ENCODE results near the gene SLC44A4.
"Not testable (repeated sequence)": the region's sequence is repeated elsewhere in the genome, so short reads cannot be mapped to it uniquely, and the experiment has no call there.

The SLC44A4 gene

GRCh38 chr6:31915756-31916155, 37.0 kb upstream of the SLC44A4 start:
- H3K4ac ChIP-seq (ENCODE audit: low read depth in 1 of 2, low read length in 2 of 2): no peak overlapping the region
- 84% methylated on average over 6 of the region's 6 CpGs for WGBS
- no peaks in the 10 kb centered on the region for H3K27me3 ChIP-seq (ENCODE audit: control insufficient read depth in 1 of 2, insufficient read depth in 1 of 2, low read length in 2 of 2)
- no peak overlapping the region for H3K14ac ChIP-seq (ENCODE audit: low read length in 2 of 2)
- H3K4me1 ChIP-seq (ENCODE audit: control insufficient read depth, insufficient read depth, low read depth, low read length): peaks cover 2% of the 10 kb centered on the region
- H2AK5ac ChIP-seq (ENCODE audit: low read length, severe bottlenecking): no peak overlapping the region
- no peaks in the 10 kb centered on the region for H3K9me3 ChIP-seq (ENCODE audit: control insufficient read depth, low read length)
- no peak overlapping the region for H3K9ac ChIP-seq (ENCODE audit: low read length)
- no peaks in the 10 kb centered on the region for H3K79me1 ChIP-seq (replicated peaks; ENCODE audit: low read length, poor library complexity, severe bottlenecking)
- no peak overlapping the region for H4K8ac ChIP-seq (ENCODE audit: low read length)
- no peak overlapping the region for H2BK15ac ChIP-seq (ENCODE audit: low read depth, poor library complexity, severe bottlenecking)
- H2BK5ac ChIP-seq (ENCODE audit: low read depth, low read length, poor library complexity, severe bottlenecking): no peak overlapping the region
- no peak for DNase-seq
- H3K23ac ChIP-seq (ENCODE audit: low read length in 2 of 2): no peak overlapping the region
- H3K4me3 ChIP-seq (ENCODE audit: insufficient read depth in 1 of 2, low read depth in 1 of 2, low read length in 2 of 2): no peak overlapping the region
- no peaks in the 10 kb centered on the region for H3K36me3 ChIP-seq (ENCODE audit: control insufficient read depth in 1 of 2, insufficient read depth in 2 of 2, low read depth in 1 of 2, low read length in 2 of 2)
- no peak overlapping the region for H4K91ac ChIP-seq (ENCODE audit: low read length)
- H2AFZ ChIP-seq (ENCODE audit: low read depth, low read length): no peak overlapping the region
- H2BK120ac ChIP-seq (ENCODE audit: low read depth, low read length): no peak overlapping the region
- H2BK12ac ChIP-seq (ENCODE audit: low read length in 2 of 2): no peak overlapping the region
- no peak overlapping the region for H3K4me2 ChIP-seq (ENCODE audit: low read length, poor library complexity, severe bottlenecking)
- no peak overlapping the region for H3K18ac ChIP-seq (ENCODE audit: low read depth in 1 of 2, low read length in 2 of 2)
- no peak overlapping the region for H3K27ac ChIP-seq (ENCODE audit: low read length, poor library complexity, severe bottlenecking)

GRCh38 chr6:31915351-31915750, 36.6 kb upstream of the SLC44A4 start:
- Histone ChIP-seq H4K91ac (ENCODE audit: low read length) (no peak overlapping the region), H3K4me3 (ENCODE audit: insufficient read depth in 1 of 2, low read depth in 1 of 2, low read length in 2 of 2) (no peak overlapping the region), H3K4me2 (ENCODE audit: low read length, poor library complexity, severe bottlenecking) (no peak overlapping the region), H3K36me3 (ENCODE audit: control insufficient read depth in 1 of 2, insufficient read depth in 2 of 2, low read depth in 1 of 2, low read length in 2 of 2) (no peaks in the 10 kb centered on the region), H3K23ac (ENCODE audit: low read length in 2 of 2) (no peak overlapping the region), H2AK5ac (ENCODE audit: low read length, severe bottlenecking) (no peak overlapping the region), H2BK12ac (ENCODE audit: low read length in 2 of 2) (no peak overlapping the region), H3K14ac (ENCODE audit: low read length in 2 of 2) (no peak overlapping the region), H3K9ac (ENCODE audit: low read length) (no peak overlapping the region), H3K27ac (ENCODE audit: low read length, poor library complexity, severe bottlenecking) (no peak overlapping the region), H2BK5ac (ENCODE audit: low read depth, low read length, poor library complexity, severe bottlenecking) (no peak overlapping the region), H3K9me3 (ENCODE audit: control insufficient read depth, low read length) (no peaks in the 10 kb centered on the region), H2AFZ (ENCODE audit: low read depth, low read length) (no peak overlapping the region), H2BK15ac (ENCODE audit: low read depth, poor library complexity, severe bottlenecking) (no peak overlapping the region), H2BK120ac (ENCODE audit: low read depth, low read length) (no peak overlapping the region), H3K27me3 (ENCODE audit: control insufficient read depth in 1 of 2, insufficient read depth in 1 of 2, low read length in 2 of 2) (no peaks in the 10 kb centered on the region), H4K8ac (ENCODE audit: low read length) (no peak overlapping the region), H3K4me1 (ENCODE audit: control insufficient read depth, insufficient read depth, low read depth, low read length) (peaks cover 2% of the 10 kb centered on the region), H3K18ac (ENCODE audit: low read depth in 1 of 2, low read length in 2 of 2) (no peak overlapping the region), H3K79me1 (replicated peaks; ENCODE audit: low read length, poor library complexity, severe bottlenecking) (no peaks in the 10 kb centered on the region), H3K4ac (ENCODE audit: low read depth in 1 of 2, low read length in 2 of 2) (no peak overlapping the region)
- DNase-seq: no peak

- H2BK120ac ChIP-seq (ENCODE audit: low read depth, low read length): no peak overlapping the region
- no peak overlapping the region for H3K4ac ChIP-seq (ENCODE audit: low read depth in 1 of 2, low read length in 2 of 2)
- no peak overlapping the region for H3K18ac ChIP-seq (ENCODE audit: low read depth in 1 of 2, low read length in 2 of 2)
- no peaks in the 10 kb centered on the region for H3K36me3 ChIP-seq (ENCODE audit: control insufficient read depth in 1 of 2, insufficient read depth in 2 of 2, low read depth in 1 of 2, low read length in 2 of 2)
- no peak overlapping the region for H3K4me3 ChIP-seq (ENCODE audit: insufficient read depth in 1 of 2, low read depth in 1 of 2, low read length in 2 of 2)
- no peak overlapping the region for H3K27ac ChIP-seq (ENCODE audit: low read length, poor library complexity, severe bottlenecking)
- H2AFZ ChIP-seq (ENCODE audit: low read depth, low read length): no peak overlapping the region
- H4K91ac ChIP-seq (ENCODE audit: low read length): no peak overlapping the region
- no peak overlapping the region for H2BK15ac ChIP-seq (ENCODE audit: low read depth, poor library complexity, severe bottlenecking)
- H3K23ac ChIP-seq (ENCODE audit: low read length in 2 of 2): no peak overlapping the region
- no peak overlapping the region for H2BK12ac ChIP-seq (ENCODE audit: low read length in 2 of 2)
- DNase-seq: peak; percentile 33
- H3K4me2 ChIP-seq (ENCODE audit: low read length, poor library complexity, severe bottlenecking): no peak overlapping the region
- H2BK5ac ChIP-seq (ENCODE audit: low read depth, low read length, poor library complexity, severe bottlenecking): no peak overlapping the region
- no peak overlapping the region for H2AK5ac ChIP-seq (ENCODE audit: low read length, severe bottlenecking)
- WGBS: 88% methylated on average over 11 of the region's 11 CpGs
- peaks cover 4% of the 10 kb centered on the region for H3K4me1 ChIP-seq (ENCODE audit: control insufficient read depth, insufficient read depth, low read depth, low read length)
- H3K79me1 ChIP-seq (replicated peaks; ENCODE audit: low read length, poor library complexity, severe bottlenecking): no peaks in the 10 kb centered on the region
- no peaks in the 10 kb centered on the region for H3K9me3 ChIP-seq (ENCODE audit: control insufficient read depth, low read length)
- no peaks in the 10 kb centered on the region for H3K27me3 ChIP-seq (ENCODE audit: control insufficient read depth in 1 of 2, insufficient read depth in 1 of 2, low read length in 2 of 2)
- H3K9ac ChIP-seq (ENCODE audit: low read length): no peak overlapping the region
- H3K14ac ChIP-seq (ENCODE audit: low read length in 2 of 2): no peak overlapping the region
- H4K8ac ChIP-seq (ENCODE audit: low read length): no peak overlapping the region
Measured at GRCh38 chr6:31911826-31912585, 33.2 kb upstream of the SLC44A4 start.

GRCh38 chr6:31909298-31909697, 30.5 kb upstream of the SLC44A4 start:
- not testable (repeated sequence) for H2BK15ac ChIP-seq (ENCODE audit: low read depth, poor library complexity, severe bottlenecking); H3K23ac ChIP-seq (ENCODE audit: low read length in 2 of 2); H3K27ac ChIP-seq (ENCODE audit: low read length, poor library complexity, severe bottlenecking); H3K14ac ChIP-seq (ENCODE audit: low read length in 2 of 2); H2AK5ac ChIP-seq (ENCODE audit: low read length, severe bottlenecking); H3K4me2 ChIP-seq (ENCODE audit: low read length, poor library complexity, severe bottlenecking); H2BK5ac ChIP-seq (ENCODE audit: low read depth, low read length, poor library complexity, severe bottlenecking); H3K4me1 ChIP-seq (ENCODE audit: control insufficient read depth, insufficient read depth, low read depth, low read length); H2BK12ac ChIP-seq (ENCODE audit: low read length in 2 of 2); H3K18ac ChIP-seq (ENCODE audit: low read depth in 1 of 2, low read length in 2 of 2); H3K36me3 ChIP-seq (ENCODE audit: control insufficient read depth in 1 of 2, insufficient read depth in 2 of 2, low read depth in 1 of 2, low read length in 2 of 2); H3K4ac ChIP-seq (ENCODE audit: low read depth in 1 of 2, low read length in 2 of 2); H2BK120ac ChIP-seq (ENCODE audit: low read depth, low read length); H2AFZ ChIP-seq (ENCODE audit: low read depth, low read length); H3K4me3 ChIP-seq (ENCODE audit: insufficient read depth in 1 of 2, low read depth in 1 of 2, low read length in 2 of 2); DNase-seq; H3K9me3 ChIP-seq (ENCODE audit: control insufficient read depth, low read length); H3K79me1 ChIP-seq (replicated peaks; ENCODE audit: low read length, poor library complexity, severe bottlenecking); H4K91ac ChIP-seq (ENCODE audit: low read length); H4K8ac ChIP-seq (ENCODE audit: low read length)
- Histone ChIP-seq H3K9ac (ENCODE audit: low read length) (peak overlapping the region; percentile 65), H3K27me3 (ENCODE audit: control insufficient read depth in 1 of 2, insufficient read depth in 1 of 2, low read length in 2 of 2) (peaks cover 0 to 15% of the 10 kb centered on the region in 2 experiments)
- 92% methylated on average over 7 of the region's 7 CpGs for WGBS

All from mesenchymal stem cell (in vitro differentiated cells and primary cell).